GM19455 (cell line): ENCODE results near the gene CDH22.

Source experiments
- ATAC-seq: cut with Tn5 transposase; IDR thresholded peaks from one replicate; pipeline ENCODE4 v1.9.1; 2021; ENCODE audit not compliant: unreplicated experiment

Gene CDH22

GRCh38 chr20:46243707-46244628 lies 64.3 kb downstream of the CDH22 start:
- no peak for ATAC-seq

GRCh38 chr20:46242390-46242789 lies 65.9 kb downstream of the CDH22 start:
- no peak for ATAC-seq

GRCh38 chr20:46240881-46241280 lies 67.4 kb downstream of the CDH22 start:
- ATAC-seq = no peak

- ATAC-seq = no peak
These were observed 68.2 kb downstream of the CDH22 start for GRCh38 chr20:46240065-46240464.

- no peak for ATAC-seq
These were observed 70.6 kb downstream of the CDH22 start for GRCh38 chr20:46237736-46238135.

- no peak for ATAC-seq
These were observed 71.1 kb downstream of the CDH22 start for GRCh38 chr20:46237227-46237626.

GRCh38 chr20:46235077-46235476 lies 73.2 kb downstream of the CDH22 start:
- ATAC-seq = no peak

GRCh38 chr20:46233701-46234100 lies 74.6 kb downstream of the CDH22 start:
- ATAC-seq = no peak

- no peak for ATAC-seq
These were observed 75.8 kb downstream of the CDH22 start for GRCh38 chr20:46232539-46232938.

- no peak for ATAC-seq
These were observed 77.5 kb downstream of the CDH22 start for GRCh38 chr20:46230801-46231282.

- no peak for ATAC-seq
These were observed 78.2 kb downstream of the CDH22 start for GRCh38 chr20:46230106-46230491.

GRCh38 chr20:46229478-46230105 lies 78.7 kb downstream of the CDH22 start:
- no peak for ATAC-seq

- ATAC-seq = no peak
These were observed 79.6 kb downstream of the CDH22 start for GRCh38 chr20:46228670-46229069.

GRCh38 chr20:46227272-46227767 lies 81.0 kb downstream of the CDH22 start:
- ATAC-seq = no peak

GRCh38 chr20:46226602-46227001 lies 81.7 kb downstream of the CDH22 start:
- ATAC-seq = no peak

GRCh38 chr20:46222521-46223007 lies 85.7 kb downstream of the CDH22 start:
- ATAC-seq = no peak

- ATAC-seq = no peak
These were observed 87.0 kb downstream of the CDH22 start for GRCh38 chr20:46221256-46221833.

GRCh38 chr20:46220455-46221207 lies 87.7 kb downstream of the CDH22 start:
- no peak for ATAC-seq

- no peak for ATAC-seq
These were observed 88.4 kb downstream of the CDH22 start for GRCh38 chr20:46219920-46220319.

- no peak for ATAC-seq
These were observed 89.1 kb downstream of the CDH22 start for GRCh38 chr20:46219190-46219589.

- ATAC-seq = no peak
These were observed 89.6 kb downstream of the CDH22 start for GRCh38 chr20:46218656-46219055.
